Activated CD8-positive, alpha-beta T cell treated with anti-CD3 and anti-CD28 coated beads, Interleukin-2, amount 10 ng/mL, durations not matched to agents 7 days and 5 days (primary cell): ENCODE results near the gene SYNGR2. TPM values are rescaled to one million over a fixed set of nuclear protein-coding genes. Genes with fewer than 3 reads are reported as not detected.

Experiments
- ATAC-seq: fragments of 150-1000 bp; cut with Tn5 transposase; one replicate; pipeline ENCODE4 v1.10.0; 2021; ENCODE audit warnings: moderate library complexity
- CTCF ChIA-PET: fragments of 350-600 bp; sonication (Branson Sonifier 250); formaldehyde crosslinking; loops from one replicate; lab custom pipeline; 2021; ENCODE audit warnings: antibody characterized with exemption; lab: Charles Lee
- POLR2A ChIA-PET: fragments of 350-600 bp; sonication (Branson Sonifier 250); formaldehyde crosslinking; loops from one replicate; lab custom pipeline; 2021; ENCODE audit warnings: antibody characterized with exemption; lab: Charles Lee
- DNase-seq: peaks from one replicate; pipeline ENCODE4 v3.0.0-alpha.2; 2020
- H3K27ac Mint-ChIP-seq: one replicate; pipeline ENCODE4 v1.8.0; 2021; ENCODE audit warnings: mild to moderate bottlenecking, mixed read lengths
- H3K27me3 Mint-ChIP-seq: one replicate; pipeline ENCODE4 v1.8.0; 2021; ENCODE audit warnings: low read depth, mixed read lengths
- H3K36me3 Mint-ChIP-seq: one replicate; pipeline ENCODE4 v1.8.0; 2021; ENCODE audit warnings: low read depth, mixed read lengths
- H3K4me1 Mint-ChIP-seq: one replicate; pipeline ENCODE4 v1.8.0; 2021; ENCODE audit warnings: low read depth, mixed read lengths
- H3K4me3 Mint-ChIP-seq: one replicate; pipeline ENCODE4 v1.8.0; 2021; ENCODE audit warnings: mild to moderate bottlenecking, mixed read lengths
- H3K9me3 Mint-ChIP-seq: one replicate; pipeline ENCODE4 v1.8.0; 2022; ENCODE audit warnings: mixed read lengths; ENCODE audit not compliant: insufficient read depth
- total RNA-seq, 2 experiments: library from RNA; stranded (reverse); gene quantifications; one replicate each; pipeline ENCODE4 v1.2.3, GENCODE V29; 2021

SYNGR2 gene
- total RNA-seq, 2 experiments from 2014 or later: 41.1 to 44.3 TPM

GRCh38 chr17:78210111-78210510 is 41.7 kb downstream of the SYNGR2 start:
- Mint-ChIP-seq H3K27ac (no peak overlapping the region), H3K4me1 (peaks cover 9% of the 10 kb centered on the region), H3K9me3 (no peaks in the 10 kb centered on the region), H3K36me3 (peaks cover 4% of the 10 kb centered on the region), H3K4me3 (no peak overlapping the region), H3K27me3 (no peaks in the 10 kb centered on the region)
- DNase-seq (no peak), ATAC-seq (no peak)
- POLR2A ChIA-PET: no interaction called here
- CTCF ChIA-PET: no interaction called here

- POLR2A ChIA-PET: no interaction called here
- CTCF ChIA-PET: no interaction called here
These were observed 42.7 kb downstream of the SYNGR2 start for GRCh38 chr17:78211032-78211431.

GRCh38 chr17:78214016-78214705 is 45.8 kb downstream of the SYNGR2 start, which contains the start of gene BIRC5:
TSS of gene BIRC5 (plus strand) at chr17:78214253. CDS start at chr17:78214317, 64 bp downstream.
- ATAC-seq (peak; percentile 99), DNase-seq (peak; percentile 95)
- peak within 1 kb of the TSS; percentile 94 for H3K27ac Mint-ChIP-seq
- H3K4me3 Mint-ChIP-seq: peak within 1 kb of the TSS; percentile 98
- POLR2A ChIA-PET: interaction anchor here (0.5 to 1.7 kb wide), 7 partner anchors 10 to 1625 kb away, joined by 3 to 8 read pairs (median 4); partner anchors contain the start of genes CBX4 and TNRC6C
- no peaks in the 10 kb centered on the region for H3K27me3 Mint-ChIP-seq
- CTCF ChIA-PET: interaction anchor here (0.9 to 1.0 kb wide), 2 partner anchors 17 to 129 kb away, joined by 3 read pairs; no protein-coding TSS in a partner anchor
- peaks cover 25% of the 10 kb centered on the region for H3K36me3 Mint-ChIP-seq
- peaks cover 22% of the 10 kb centered on the region for H3K4me1 Mint-ChIP-seq
- no peaks in the 10 kb centered on the region for H3K9me3 Mint-ChIP-seq

More at GRCh38 chr17:78211032-78211431, 42.7 kb downstream of the SYNGR2 start:
- Mint-ChIP-seq H3K4me1 (peaks cover 15% of the 10 kb centered on the region), H3K27me3 (no peaks in the 10 kb centered on the region), H3K36me3 (peaks cover 10% of the 10 kb centered on the region), H3K9me3 (no peaks in the 10 kb centered on the region), H3K4me3 (no peak overlapping the region), H3K27ac (no peak overlapping the region)
- ATAC-seq (no peak), DNase-seq (no peak)

- Mint-ChIP-seq H3K36me3 (peaks cover 30% of the 10 kb centered on the region), H3K27me3 (no peaks in the 10 kb centered on the region), H3K4me3 (peak overlapping the region; percentile 98), H3K27ac (peak overlapping the region; percentile 94), H3K4me1 (peaks cover 26% of the 10 kb centered on the region), H3K9me3 (no peaks in the 10 kb centered on the region)
- CTCF ChIA-PET: interaction anchor here (0.9 to 1.2 kb wide), 2 partner anchors 35 to 130 kb away, joined by 3 to 4 read pairs; no protein-coding TSS in a partner anchor
- no peak for ATAC-seq
- POLR2A ChIA-PET: interaction anchor here (0.6 to 1.7 kb wide), 5 partner anchors 9 to 1625 kb away, joined by 3 to 8 read pairs (median 5); partner anchors contain the start of genes CBX4 and TNRC6C
- peak; percentile 25 for DNase-seq
These were observed 46.3 kb downstream of the SYNGR2 start for GRCh38 chr17:78214706-78215061.

- no peak for ATAC-seq
- Mint-ChIP-seq H3K27ac (no peak overlapping the region), H3K4me1 (peaks cover 23% of the 10 kb centered on the region), H3K9me3 (no peaks in the 10 kb centered on the region), H3K27me3 (no peaks in the 10 kb centered on the region), H3K4me3 (no peak overlapping the region), H3K36me3 (peaks cover 61% of the 10 kb centered on the region)
- DNase-seq: no peak
- ChIA-PET POLR2A (interaction anchor here (0.9 to 1.1 kb wide), 2 partner anchors 23 to 92 kb away, joined by 3 read pairs; no protein-coding TSS in a partner anchor), CTCF (no interaction called here)
These were observed 51.2 kb downstream of the SYNGR2 start for GRCh38 chr17:78219396-78220150.

Other genes with a start within 250 kb of the SYNGR2 start
- 10 to 100 TPM; 33.3 to 36.2 TPM for gene TNRC6C, start 209.9 kb upstream of the SYNGR2 start, total RNA-seq
- 100 to 1,000 TPM; 407 to 476 TPM for gene TMC6, start 39.8 kb upstream of the SYNGR2 start, total RNA-seq
- 100 to 1,000 TPM; 258 to 278 TPM for gene TMC8, start 37.8 kb upstream of the SYNGR2 start, total RNA-seq
- not detected for gene C17orf99, start 22.2 kb upstream of the SYNGR2 start, total RNA-seq
- 100 to 1,000 TPM; 139 to 142 TPM for gene TK1, start 18.5 kb downstream of the SYNGR2 start, total RNA-seq
- 10 to 100 TPM; 17.7 to 20.7 TPM for gene AFMID, start 18.8 kb downstream of the SYNGR2 start, total RNA-seq
- gene BIRC5, start 45.7 kb downstream of the SYNGR2 start, total RNA-seq: 100 to 1,000 TPM; 108 to 114 TPM
- gene TMEM235, start 63.0 kb downstream of the SYNGR2 start, total RNA-seq: not detected
- gene SOCS3, start 191.5 kb downstream of the SYNGR2 start, total RNA-seq: 1 to 10 TPM; 9.1 TPM
- 10 to 100 TPM; 46.5 to 51.0 TPM for gene PGS1, start 210.1 kb downstream of the SYNGR2 start, total RNA-seq